CD8-positive, alpha-beta memory T cell (primary cell): ENCODE data around the gene NELFE. TPM values are rescaled to one million over a fixed set of nuclear protein-coding genes. Genes with fewer than 3 reads are reported as not detected.
"Not testable (repeated sequence)": the region's sequence is repeated elsewhere in the genome, so short reads cannot be mapped to it uniquely, and the experiment has no call there.

Experiments
- CTCF ChIA-PET: fragments of 350-600 bp; sonication (Branson Sonifier 250); formaldehyde crosslinking; loops from one replicate; lab custom pipeline; 2021; ENCODE audit warnings: antibody characterized with exemption; lab: Charles Lee
- POLR2A ChIA-PET: fragments of 350-600 bp; sonication (Branson Sonifier 250); formaldehyde crosslinking; loops from one replicate; lab custom pipeline; 2021; ENCODE audit warnings: antibody characterized with exemption; lab: Charles Lee
- DNase-seq, 5 donors: peaks; one replicate each; pipeline versions ENCODE4 v3.0.0 to v3.0.0-alpha.2; 2020 to 2022; ENCODE audit warnings: mixed read lengths in 1 of 5
- H3K27ac ChIP-seq: one replicate; pipeline ENCODE4 v1.7.0; 2013; ENCODE audit warnings: low read depth, mild to moderate bottlenecking, low read length, moderate library complexity
- H3K27me3 ChIP-seq: 2 replicates; pipeline ENCODE4 v1.7.0; 2013; ENCODE audit warnings: low read length, mild to moderate bottlenecking; ENCODE audit not compliant: insufficient read depth, poor library complexity, severe bottlenecking
- H3K36me3 ChIP-seq: 2 replicates; pipeline ENCODE4 v1.7.0; 2013; ENCODE audit warnings: mild to moderate bottlenecking, low read length, moderate library complexity; ENCODE audit not compliant: insufficient read depth
- H3K4me1 ChIP-seq: 2 replicates; pipeline ENCODE4 v1.7.0; 2013; ENCODE audit warnings: mild to moderate bottlenecking, low read length, moderate library complexity; ENCODE audit not compliant: insufficient read depth
- H3K4me3 ChIP-seq: 2 replicates; pipeline ENCODE4 v1.7.0; 2013; ENCODE audit warnings: mild to moderate bottlenecking, low read length
- H3K9me3 ChIP-seq: 2 replicates; pipeline ENCODE4 v1.7.0; 2013; ENCODE audit warnings: mild to moderate bottlenecking, low read length
- H3K27ac Mint-ChIP-seq, 8 donors: one replicate each; pipeline ENCODE4 v1.8.0; 2020 to 2021; ENCODE audit warnings: mixed read lengths in 8 of 8, mild to moderate bottlenecking in 6 of 8, inconsistent platforms in 3 of 8, moderate library complexity in 3 of 8
- H3K27me3 Mint-ChIP-seq, 2 donors: one replicate each; pipeline ENCODE4 v1.8.0; 2020 to 2021; ENCODE audit warnings: mixed read lengths in 2 of 2, mild to moderate bottlenecking in 1 of 2, moderate library complexity in 1 of 2
- H3K36me3 Mint-ChIP-seq, 3 donors: one replicate each; pipeline ENCODE4 v1.8.0; 2020 to 2021; ENCODE audit warnings: mixed read lengths in 3 of 3, inconsistent platforms in 1 of 3, mild to moderate bottlenecking in 1 of 3
- H3K4me1 Mint-ChIP-seq, 3 donors: one replicate each; pipeline ENCODE4 v1.8.0; 2020 to 2021; ENCODE audit warnings: mixed read lengths in 3 of 3, inconsistent platforms in 1 of 3, mild to moderate bottlenecking in 1 of 3
- H3K4me3 Mint-ChIP-seq, 7 donors: one replicate each; pipeline ENCODE4 v1.8.0; 2020 to 2021; ENCODE audit warnings: mixed read lengths in 7 of 7, mild to moderate bottlenecking in 6 of 7, moderate library complexity in 4 of 7, inconsistent platforms in 2 of 7
- H3K9me3 Mint-ChIP-seq, 5 donors: one replicate each; pipeline ENCODE4 v1.8.0; 2020 to 2022; ENCODE audit warnings: mixed read lengths in 5 of 5, mild to moderate bottlenecking in 3 of 5, moderate library complexity in 2 of 5, inconsistent platforms in 1 of 5
- polyA plus RNA-seq: library from polyadenylated mRNA; unstranded; fragments of 300-500 nt; fragmentation: Illumina TruSeq; gene quantifications from one replicate; pipeline ENCODE4 v1.2.3, GENCODE V29; 2021
- total RNA-seq, 2 experiments: library from RNA; stranded (reverse); gene quantifications; one replicate each; pipeline ENCODE4 v1.2.3, GENCODE V29; 2021

NELFE gene
- total and polyA plus RNA-seq, 3 experiments from 2014 or later = 79.6 to 90.6 (median 86.1) TPM

GRCh38 chr6:32003301-32003700 lies 44.5 kb upstream of the NELFE start:
- CTCF ChIA-PET, POLR2A ChIA-PET: not testable (repeated sequence)
- peaks cover 6 to 12% (median 8%) of the 10 kb centered on the region in 3 donors for H3K4me1 Mint-ChIP-seq

GRCh38 chr6:32002546-32003268 lies 43.9 kb upstream of the NELFE start:
- POLR2A ChIA-PET, DNase-seq, H3K4me3 ChIP-seq, H3K27me3 Mint-ChIP-seq, H3K36me3 Mint-ChIP-seq, H3K27ac ChIP-seq, H3K27me3 ChIP-seq, CTCF ChIA-PET, H3K4me1 ChIP-seq, H3K36me3 ChIP-seq, H3K9me3 Mint-ChIP-seq, H3K4me3 Mint-ChIP-seq, H3K9me3 ChIP-seq, H3K27ac Mint-ChIP-seq: not testable (repeated sequence)
- H3K4me1 Mint-ChIP-seq = peaks cover 6 to 12% (median 8%) of the 10 kb centered on the region in 3 donors

More at GRCh38 chr6:32003301-32003700, 44.5 kb upstream of the NELFE start:
- not testable (repeated sequence) for H3K27ac ChIP-seq, H3K4me3 ChIP-seq, H3K4me3 Mint-ChIP-seq, H3K27ac Mint-ChIP-seq, H3K36me3 ChIP-seq, H3K9me3 Mint-ChIP-seq, H3K27me3 Mint-ChIP-seq, H3K9me3 ChIP-seq, H3K4me1 ChIP-seq, H3K27me3 ChIP-seq, H3K36me3 Mint-ChIP-seq, DNase-seq

- not testable (repeated sequence) for H3K36me3 ChIP-seq
- peak overlapping the region in 1 of 8 donors; percentile 58 for H3K27ac Mint-ChIP-seq
These were observed 37.6 kb upstream of the NELFE start for GRCh38 chr6:31996385-31996784.

GRCh38 chr6:31994421-31994820 lies 35.6 kb upstream of the NELFE start:
- H3K27me3 Mint-ChIP-seq, H3K27me3 ChIP-seq, H3K9me3 ChIP-seq, POLR2A ChIA-PET, H3K36me3 Mint-ChIP-seq, CTCF ChIA-PET, DNase-seq, H3K4me3 Mint-ChIP-seq, H3K9me3 Mint-ChIP-seq, H3K36me3 ChIP-seq, H3K27ac Mint-ChIP-seq, H3K4me3 ChIP-seq, H3K4me1 Mint-ChIP-seq, H3K4me1 ChIP-seq, H3K27ac ChIP-seq: not testable (repeated sequence)

More at GRCh38 chr6:31996385-31996784, 37.6 kb upstream of the NELFE start:
- CTCF ChIA-PET, H3K4me1 ChIP-seq, H3K4me3 ChIP-seq, H3K27me3 Mint-ChIP-seq, H3K9me3 Mint-ChIP-seq, H3K9me3 ChIP-seq, H3K36me3 Mint-ChIP-seq, H3K27ac ChIP-seq, POLR2A ChIA-PET, H3K4me3 Mint-ChIP-seq, H3K27me3 ChIP-seq, H3K4me1 Mint-ChIP-seq: not testable (repeated sequence)
- DNase-seq = peak in 1 of 5 donors; percentile 30

- H3K4me1 Mint-ChIP-seq, DNase-seq, H3K4me1 ChIP-seq, H3K27me3 ChIP-seq, H3K27ac ChIP-seq, H3K27me3 Mint-ChIP-seq, H3K27ac Mint-ChIP-seq, H3K4me3 Mint-ChIP-seq, H3K9me3 Mint-ChIP-seq, CTCF ChIA-PET, H3K9me3 ChIP-seq, H3K4me3 ChIP-seq, H3K36me3 Mint-ChIP-seq, POLR2A ChIA-PET, H3K36me3 ChIP-seq: not testable (repeated sequence)
These were observed 30.6 kb upstream of the NELFE start for GRCh38 chr6:31989363-31989762.

- H3K4me1 ChIP-seq = peaks cover 19% of the 10 kb centered on the region
- H3K4me3 ChIP-seq, H3K27me3 Mint-ChIP-seq, POLR2A ChIA-PET, CTCF ChIA-PET, H3K27ac Mint-ChIP-seq, H3K27ac ChIP-seq, H3K4me3 Mint-ChIP-seq, H3K9me3 Mint-ChIP-seq, H3K36me3 ChIP-seq, DNase-seq, H3K9me3 ChIP-seq, H3K27me3 ChIP-seq: not testable (repeated sequence)
- H3K4me1 Mint-ChIP-seq = peaks cover 2 to 13% (median 4%) of the 10 kb centered on the region in 3 donors
- H3K36me3 Mint-ChIP-seq = peaks cover 0 to 10% (median 4%) of the 10 kb centered on the region in 3 donors
These were observed 23.0 kb upstream of the NELFE start, which contains the start of gene C4A for GRCh38 chr6:31981744-31982143. Gene C4A, plus strand, starts transcription at chr6:31982057. Its CDS starts 51 bp downstream, at chr6:31982108.

GRCh38 chr6:31980998-31981397 lies 22.2 kb upstream of the NELFE start:
- H3K27me3 ChIP-seq, H3K36me3 ChIP-seq, DNase-seq, H3K4me3 ChIP-seq, H3K27ac ChIP-seq, H3K9me3 ChIP-seq, CTCF ChIA-PET, H3K27me3 Mint-ChIP-seq, H3K27ac Mint-ChIP-seq, H3K9me3 Mint-ChIP-seq, H3K4me3 Mint-ChIP-seq, POLR2A ChIA-PET: not testable (repeated sequence)
- H3K36me3 Mint-ChIP-seq = peaks cover 0 to 11% (median 6%) of the 10 kb centered on the region in 3 donors
- H3K4me1 ChIP-seq = peaks cover 19% of the 10 kb centered on the region
- H3K4me1 Mint-ChIP-seq = peaks cover 2 to 13% (median 4%) of the 10 kb centered on the region in 3 donors

- H3K9me3 Mint-ChIP-seq, H3K4me3 ChIP-seq, DNase-seq, H3K27ac ChIP-seq, POLR2A ChIA-PET, H3K36me3 ChIP-seq, H3K4me3 Mint-ChIP-seq, H3K27me3 ChIP-seq, H3K9me3 ChIP-seq, CTCF ChIA-PET, H3K27me3 Mint-ChIP-seq: not testable (repeated sequence)
- H3K4me1 Mint-ChIP-seq = peaks cover 2 to 13% (median 4%) of the 10 kb centered on the region in 3 donors
- H3K27ac Mint-ChIP-seq = peak overlapping the region in 2 of 8 donors; percentile 36 to 68
- H3K4me1 ChIP-seq = peaks cover 19% of the 10 kb centered on the region
- H3K36me3 Mint-ChIP-seq = peaks cover 0 to 12% (median 6%) of the 10 kb centered on the region in 3 donors
These were observed 21.6 kb upstream of the NELFE start for GRCh38 chr6:31980195-31980876.
